ENCODE measurements around the gene C1RL. TPM values are rescaled to one million over a fixed set of nuclear protein-coding genes. Genes with fewer than 3 reads are reported as not detected.

Gene C1RL
- polyA plus RNA-seq, 4 donors: 29.5 to 43.1 (median 35.9) TPM

DNA sequence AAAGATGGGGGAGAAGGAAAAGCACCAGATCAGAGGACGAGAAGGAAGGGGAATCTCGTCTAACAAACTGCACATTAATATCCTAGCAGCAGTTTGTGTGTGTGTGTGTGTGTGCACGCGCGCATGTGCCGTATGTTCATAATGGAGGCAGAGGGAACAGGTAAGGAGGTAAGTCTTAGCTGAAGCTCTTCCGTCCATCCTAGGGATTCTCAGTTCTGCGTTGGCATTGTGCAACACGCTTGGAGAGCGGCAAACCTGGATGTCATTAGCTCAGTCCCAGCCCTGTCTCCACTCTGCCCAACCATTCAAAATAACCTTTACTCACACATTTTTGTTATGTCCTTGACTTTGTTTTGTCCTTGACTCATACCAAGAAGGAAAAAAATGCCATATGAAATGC lies 15.1 kb downstream of the C1RL start:
- DNase-seq (ENCODE audit: low read depth in 4 of 4, low spot score in 2 of 4): no peak

DNA sequence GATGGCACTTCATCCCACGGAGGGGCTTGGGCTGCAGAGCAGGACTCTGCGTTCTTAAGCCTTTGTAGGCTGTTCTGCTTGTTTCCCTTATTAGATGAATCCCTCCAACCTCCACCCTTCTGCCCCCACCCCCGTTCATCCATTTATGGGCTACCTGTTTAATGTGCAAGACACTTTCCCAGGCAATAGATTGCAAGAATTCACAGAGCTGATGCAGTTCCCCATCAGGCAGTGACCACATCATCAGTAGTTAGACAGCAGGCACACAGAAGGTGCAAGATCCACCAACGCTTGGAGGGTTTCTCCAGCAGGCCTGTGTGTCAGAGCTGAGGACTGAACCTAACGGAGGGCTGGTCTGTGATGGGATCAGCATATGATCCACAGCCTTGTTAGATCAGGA lies 15.5 kb downstream of the C1RL start:
- no peak for DNase-seq (ENCODE audit: low read depth in 4 of 4, low spot score in 2 of 4)

DNA sequence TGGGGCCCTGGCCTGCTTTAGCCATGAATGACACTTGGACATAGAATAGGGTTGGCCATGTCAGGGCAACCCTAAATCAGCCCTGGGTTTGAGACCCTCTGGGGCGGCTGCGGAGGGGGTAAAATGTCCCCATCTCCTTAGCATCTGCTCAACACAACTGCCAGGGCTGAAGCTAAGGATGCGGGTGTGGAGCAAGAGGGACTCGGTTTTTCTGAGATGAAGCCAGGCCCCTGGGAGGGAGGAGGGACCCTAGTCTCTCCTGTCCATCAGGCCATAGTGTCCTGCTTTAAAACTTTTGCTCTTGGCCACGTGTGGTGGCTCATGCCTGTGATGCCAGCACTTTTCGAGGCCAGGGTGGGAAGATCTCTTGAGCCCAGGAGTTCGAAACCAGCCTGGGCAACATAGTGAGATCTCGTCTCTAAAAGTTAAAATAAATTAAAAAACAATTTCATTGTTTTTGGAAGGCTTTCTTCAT lies 16.0 kb downstream of the C1RL start:
- DNase-seq (ENCODE audit: low read depth in 4 of 4, low spot score in 2 of 4): no peak

- DNase-seq (ENCODE audit: low read depth in 4 of 4, low spot score in 2 of 4): peak; percentile 47 to 73 (median 62)
Observed at GRCh38 chr12:7092229-7092985, 16.6 kb downstream of the C1RL start, which contains the start of gene C1R. TSS of gene C1R (minus strand) at chr12:7092445. CDS start at chr12:7092388, 57 bp downstream.

GRCh38 chr12:7091660-7092228 lies 17.3 kb downstream of the C1RL start:
- no peak for DNase-seq (ENCODE audit: low read depth in 4 of 4, low spot score in 2 of 4)

DNA sequence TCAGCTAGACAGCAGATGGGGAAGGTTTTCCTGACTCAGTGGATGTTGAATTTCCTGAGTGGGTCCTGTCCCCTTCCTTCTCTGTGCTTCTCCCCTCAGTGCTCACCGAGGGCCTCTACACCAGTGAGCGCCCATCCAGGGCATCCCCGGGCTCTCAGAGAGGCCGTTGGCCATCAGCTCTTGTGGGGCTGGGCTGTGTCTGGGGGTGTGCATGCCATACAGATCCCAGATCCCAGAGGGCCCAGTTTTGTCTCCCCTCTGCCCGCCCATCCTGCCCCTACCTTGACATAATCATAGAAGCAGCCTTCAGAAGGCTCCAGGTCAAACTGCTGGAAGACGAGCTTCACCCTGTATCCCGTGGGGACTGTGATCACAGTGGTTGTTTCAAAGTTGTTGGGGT lies 17.8 kb downstream of the C1RL start:
- DNase-seq (ENCODE audit: low read depth in 4 of 4, low spot score in 2 of 4): no peak

GRCh38 chr12:7090222-7090998 lies 18.6 kb downstream of the C1RL start:
- DNase-seq (ENCODE audit: low read depth in 4 of 4, low spot score in 2 of 4): no peak

DNA sequence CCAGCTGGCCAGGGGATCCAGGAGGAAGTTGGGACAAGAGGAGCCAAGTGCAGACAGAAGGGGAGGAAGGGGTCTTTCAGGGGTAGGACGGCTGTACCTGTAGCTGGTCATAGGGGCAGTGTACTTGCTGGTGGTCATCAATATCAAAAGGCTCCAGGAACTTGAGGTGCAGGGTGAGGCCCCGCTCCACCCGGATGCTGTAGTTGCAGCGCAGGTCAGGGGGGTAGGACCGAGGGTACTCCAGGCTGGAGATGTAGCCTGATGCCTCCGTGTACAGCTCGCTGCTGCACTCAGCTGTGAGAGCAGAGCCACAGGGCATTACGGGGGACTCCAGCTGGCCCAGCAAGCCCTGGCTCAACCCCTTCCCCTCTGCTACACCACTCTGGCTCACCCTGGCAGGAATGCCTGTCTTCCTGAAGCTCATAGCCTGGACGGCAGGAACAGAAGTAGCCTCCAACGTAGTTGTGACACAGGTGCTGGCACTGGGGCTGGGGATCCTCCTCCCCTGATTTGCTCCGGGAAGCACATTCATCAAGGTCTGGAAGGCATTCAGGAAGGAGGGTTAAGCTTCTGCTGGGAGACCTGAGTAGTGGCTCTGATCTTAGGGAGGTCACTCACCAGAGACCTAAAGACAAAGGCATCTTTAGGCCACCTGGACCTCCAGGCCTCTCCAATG lies 19.7 kb downstream of the C1RL start:
- DNase-seq (ENCODE audit: low read depth in 4 of 4, low spot score in 2 of 4): no peak

DNA sequence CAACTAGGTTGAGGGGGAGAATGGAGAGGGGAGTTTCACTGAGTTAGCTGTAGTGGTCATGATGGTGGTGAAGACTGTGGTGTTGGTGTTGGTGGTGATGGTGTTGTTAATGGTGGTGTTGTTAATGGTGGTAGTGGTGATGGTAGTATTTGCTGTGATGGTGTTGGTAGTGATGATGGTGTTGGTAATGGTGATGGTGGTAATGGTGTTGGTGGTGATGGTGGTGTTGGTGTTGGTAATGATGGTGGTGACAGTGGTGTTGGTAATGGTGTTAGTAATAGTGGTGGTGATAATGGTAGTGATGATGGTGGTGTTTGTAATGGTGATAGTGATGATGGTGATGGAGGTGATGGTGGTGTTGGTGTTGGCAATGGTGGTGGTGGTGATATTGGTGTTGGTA lies 25.9 kb downstream of the C1RL start:
- DNase-seq (ENCODE audit: low read depth in 4 of 4, low spot score in 2 of 4): no peak

DNA sequence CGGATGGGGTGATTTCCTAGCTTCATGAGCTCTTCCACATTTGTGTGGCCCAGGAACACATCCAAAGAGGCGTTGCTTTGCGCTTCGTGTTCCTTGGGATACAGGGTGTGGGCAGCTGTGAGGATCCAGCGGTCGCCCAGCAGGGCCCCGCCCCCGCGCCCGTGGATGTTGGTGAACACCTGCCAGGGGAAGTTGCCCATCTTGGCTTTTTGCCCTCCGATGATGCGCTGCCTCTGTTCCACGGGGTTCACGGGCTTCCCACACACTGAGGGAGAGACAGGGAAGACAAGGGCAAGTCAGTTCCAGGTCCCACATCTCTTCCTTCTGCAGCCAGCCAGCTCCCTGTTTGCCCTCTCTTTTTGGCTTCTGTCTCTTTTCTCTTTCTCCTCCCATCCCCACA lies 28.0 kb downstream of the C1RL start:
- no peak for DNase-seq (ENCODE audit: low read depth in 4 of 4, low spot score in 2 of 4)

GRCh38 chr12:7079826-7080125 lies 29.2 kb downstream of the C1RL start:
- DNase-seq (ENCODE audit: low read depth in 4 of 4, low spot score in 2 of 4): no peak

DNA sequence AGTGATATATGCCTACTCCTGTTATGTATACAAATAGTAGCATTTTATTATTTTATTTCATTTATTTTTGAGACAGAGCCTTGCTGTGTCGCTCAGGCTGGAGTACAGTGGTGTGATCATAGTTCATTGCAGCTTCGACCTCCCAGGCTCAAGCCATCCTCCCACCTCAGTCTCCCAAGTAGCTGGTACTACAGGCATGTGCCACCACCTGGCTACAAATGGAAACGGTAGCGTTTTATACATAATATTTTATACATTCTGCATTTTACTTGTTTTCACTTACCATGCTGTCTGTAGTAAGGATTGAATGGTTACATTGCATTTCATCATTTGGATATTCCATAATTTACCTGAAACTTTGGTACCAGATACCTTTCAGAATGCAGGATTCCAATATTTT lies 30.9 kb downstream of the C1RL start:
- DNase-seq (ENCODE audit: low read depth in 4 of 4, low spot score in 2 of 4): no peak

- no peak for DNase-seq (ENCODE audit: low read depth in 4 of 4, low spot score in 2 of 4)
Observed at GRCh38 chr12:7076493-7076892, 32.5 kb downstream of the C1RL start.

DNA sequence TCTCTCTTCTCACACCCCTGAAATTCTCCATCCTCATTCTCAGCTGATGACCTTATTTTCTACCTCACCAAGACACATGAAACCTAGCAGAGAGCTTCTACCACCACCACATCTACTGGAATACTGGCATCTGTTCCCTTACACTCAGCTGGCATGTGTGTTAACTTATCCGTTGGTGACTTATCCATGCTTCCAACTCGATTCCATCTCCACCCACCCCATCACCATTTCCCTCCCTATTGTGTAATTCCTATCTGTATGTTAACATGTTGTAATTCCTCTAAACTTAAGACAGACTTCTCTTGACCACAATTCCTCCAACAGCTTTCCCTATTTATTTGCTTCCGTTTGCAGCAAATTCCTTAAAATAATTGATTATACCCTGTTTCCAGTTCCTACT lies 33.1 kb downstream of the C1RL start:
- DNase-seq (ENCODE audit: low read depth in 4 of 4, low spot score in 2 of 4): no peak

DNA sequence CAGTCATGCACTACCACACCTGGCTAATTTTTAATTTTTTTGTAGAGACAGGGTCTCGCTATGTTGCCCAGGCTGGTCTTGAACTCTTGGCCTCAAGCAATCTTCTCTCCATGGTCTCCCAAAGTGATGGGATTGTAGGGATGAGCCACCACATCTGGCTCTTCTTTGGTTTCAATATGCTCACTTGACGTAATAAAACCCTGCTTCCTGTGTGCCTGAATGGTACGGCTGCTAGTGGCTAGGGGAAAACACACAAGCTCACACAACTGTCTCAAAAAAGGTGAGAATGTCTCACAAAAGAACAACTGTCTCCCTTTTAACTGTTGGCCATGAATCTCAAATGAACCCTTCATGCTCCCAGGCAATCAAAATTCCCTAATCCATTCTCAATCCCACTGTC lies 33.5 kb downstream of the C1RL start:
- no peak for DNase-seq (ENCODE audit: low read depth in 4 of 4, low spot score in 2 of 4)

DNA sequence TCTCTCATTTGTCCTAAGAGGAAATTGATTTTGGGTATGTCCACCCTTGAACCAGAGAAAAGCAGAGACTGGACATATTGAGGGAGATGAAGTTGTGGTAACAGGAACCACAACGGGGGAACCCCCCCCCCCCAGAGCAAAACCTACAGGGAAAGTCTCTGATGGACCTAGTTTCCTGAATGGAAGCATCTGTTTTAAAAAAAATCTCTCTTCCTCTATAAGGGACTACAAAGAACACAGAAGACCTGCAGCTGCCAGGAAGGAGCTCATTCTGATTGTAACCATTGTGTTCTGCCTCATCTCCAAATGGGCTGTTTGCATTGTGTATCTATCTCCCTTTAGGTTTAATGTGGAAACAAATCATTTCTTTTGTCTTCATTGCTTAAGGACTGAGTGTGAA lies 35.1 kb downstream of the C1RL start:
- no peak for DNase-seq (ENCODE audit: low read depth in 4 of 4, low spot score in 2 of 4)

GRCh38 chr12:7072554-7072953 lies 36.5 kb downstream of the C1RL start:
- DNase-seq (ENCODE audit: low read depth in 4 of 4, low spot score in 2 of 4): no peak

DNA sequence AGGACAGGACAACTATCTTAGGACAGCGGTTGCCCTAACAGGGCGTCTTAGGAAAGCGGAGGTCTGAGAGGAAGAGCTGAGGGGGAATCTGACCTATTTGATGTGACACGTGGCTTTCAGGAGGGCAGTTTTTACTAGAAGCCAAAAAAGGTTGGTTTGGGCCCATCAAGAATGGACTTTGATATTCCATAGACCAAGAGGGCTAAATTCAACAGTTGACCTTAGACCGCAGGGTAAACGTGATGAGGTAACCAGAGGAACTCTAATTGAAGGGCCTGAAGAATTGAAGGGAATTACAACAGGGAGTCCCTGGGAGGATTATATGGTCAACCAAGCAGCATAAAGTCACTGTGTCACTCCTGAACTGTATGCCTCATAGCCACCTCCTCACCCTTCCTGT lies 37.0 kb downstream of the C1RL start:
- no peak for DNase-seq (ENCODE audit: low read depth in 4 of 4, low spot score in 2 of 4)

GRCh38 chr12:7069386-7069785 lies 39.6 kb downstream of the C1RL start:
- no peak for DNase-seq (ENCODE audit: low read depth in 4 of 4, low spot score in 2 of 4)

GRCh38 chr12:7068994-7069346 lies 40.0 kb downstream of the C1RL start:
- DNase-seq (ENCODE audit: low read depth in 4 of 4, low spot score in 2 of 4): no peak

- no peak for DNase-seq (ENCODE audit: low read depth in 4 of 4, low spot score in 2 of 4)
Observed at GRCh38 chr12:7068240-7068993, 40.6 kb downstream of the C1RL start.
